Prostate gland (tissue), 2 donors: ENCODE measurements around the gene CDK14. TPM values are rescaled to one million over a fixed set of nuclear protein-coding genes. Genes with fewer than 3 reads are reported as not detected.

Experiments used
- DNase-seq: peaks from one replicate; pipeline ENCODE4 v3.0.0-alpha.2; 2019; ENCODE audit warnings: low spot score
- H3K27ac ChIP-seq, 2 donors: fragments of 200-600 bp; sonication (generic); 2 replicates each; pipeline ENCODE4 v1.5.1; 2017 to 2019
- H3K27me3 ChIP-seq: fragments of 200-600 bp; sonication (generic); replicated peaks from 2 replicates; pipeline ENCODE4 v1.5.1; 2019; ENCODE audit not compliant: insufficient read depth
- H3K36me3 ChIP-seq, 2 donors: fragments of 200-600 bp; sonication (generic); 1 replicate in 1 of 2; 2 replicates in 1 of 2; pipeline versions ENCODE4 v1.5.1 to v1.8.1; 2017 to 2019
- H3K4me1 ChIP-seq: fragments of 200-600 bp; sonication (generic); replicated peaks from 2 replicates; pipeline ENCODE4 v1.5.1; 2019
- H3K4me3 ChIP-seq, 2 donors: fragments of 200-600 bp; sonication (generic); 2 replicates each; pipeline ENCODE4 v1.5.1; 2017 to 2019
- H3K9me3 ChIP-seq: fragments of 200-600 bp; sonication (generic); 2 replicates; pipeline ENCODE4 v1.5.1; 2017
- CTCF ChIP-seq, 4 experiments: fragments of 200-600 bp in 2 of 4; fragments of 450-650 bp in 2 of 4; sonication (generic) in 2 of 4; IDR thresholded peaks; 1 replicate in 3 of 4; 2 replicates in 1 of 4; pipeline ENCODE4 v1.5.1; 2016 to 2019; ENCODE audit warnings: antibody characterized with exemption in 4 of 4, mild to moderate bottlenecking in 2 of 4, moderate library complexity in 2 of 4
- POLR2A ChIP-seq: fragments of 450-650 bp; IDR thresholded peaks from one replicate; pipeline ENCODE4 v1.6.1; 2016; ENCODE audit warnings: antibody characterized with exemption, mild to moderate bottlenecking
- POLR2AphosphoS5 ChIP-seq: sonication (generic); formaldehyde crosslinking; IDR thresholded peaks from one replicate; pipeline ENCODE4 v1.6.1; 2017; ENCODE audit warnings: antibody characterized with exemption
- WGBS: methylation state at CpG from one replicate; pipeline ENCODE4 v1.1.5; 2018; 5-methylcytosine and 5-hydroxymethylcytosine counted together
- intact Hi-C: fragments of 100-400 bp; cut with DNase I; formaldehyde crosslinking; loops from one replicate; pipeline ENCODE4 v1.14.2; 2022
- total RNA-seq, 2 donors: library from RNA; depleted of rRNA; stranded (reverse); fragments of >200 nt; gene quantifications; one replicate each; pipeline ENCODE4 v1.1.0, GENCODE V29; 2016

The CDK14 gene
- total RNA-seq, 2 donors from 2014 or later = 13.7 to 20.7 TPM

GRCh38 chr7:91182819-91183764 is 587.0 kb downstream of the CDK14 start:
- Histone ChIP-seq H3K27ac (no peak overlapping the region), H3K27me3 (no peaks in the 10 kb centered on the region), H3K36me3 (no peaks in the 10 kb centered on the region), H3K4me3 (no peak overlapping the region), H3K4me1 (no peaks in the 10 kb centered on the region), H3K9me3 (no peaks in the 10 kb centered on the region)
- DNase-seq = no peak
- WGBS = 45% methylated on average over 5 of the region's 5 CpGs
- intact Hi-C loops = no loop called here
- TF ChIP-seq CTCF (IDR thresholded peaks at IDR 0.05) = no peak
- no peak for TF ChIP-seq POLR2AphosphoS5
- no peak for TF ChIP-seq POLR2A

GRCh38 chr7:91185771-91186170 is 589.6 kb downstream of the CDK14 start:
- intact Hi-C loops = no loop called here
- H3K4me3 ChIP-seq = no peak overlapping the region
- no peaks in the 10 kb centered on the region for H3K9me3 ChIP-seq
- H3K27me3 ChIP-seq = no peaks in the 10 kb centered on the region
- no peak for TF ChIP-seq POLR2AphosphoS5
- no peak for TF ChIP-seq CTCF (IDR thresholded peaks at IDR 0.05)
- TF ChIP-seq POLR2A = no peak
- 98% methylated on average over 2 of the region's 2 CpGs for WGBS
- DNase-seq = no peak
- H3K36me3 ChIP-seq = no peaks in the 10 kb centered on the region
- H3K4me1 ChIP-seq = no peaks in the 10 kb centered on the region
- no peak overlapping the region for H3K27ac ChIP-seq

GRCh38 chr7:91187061-91187460 is 590.9 kb downstream of the CDK14 start:
- intact Hi-C loops = no loop called here
- no peak overlapping the region for H3K27ac ChIP-seq
- no peak for DNase-seq
- WGBS = 67% methylated on average over 2 of the region's 2 CpGs
- no peaks in the 10 kb centered on the region for H3K27me3 ChIP-seq
- H3K4me1 ChIP-seq = no peaks in the 10 kb centered on the region
- H3K36me3 ChIP-seq = no peaks in the 10 kb centered on the region
- no peaks in the 10 kb centered on the region for H3K9me3 ChIP-seq
- no peak overlapping the region for H3K4me3 ChIP-seq
- TF ChIP-seq POLR2AphosphoS5 = no peak
- no peak for TF ChIP-seq CTCF (IDR thresholded peaks at IDR 0.05)
- no peak for TF ChIP-seq POLR2A

- Histone ChIP-seq H3K36me3 (no peaks in the 10 kb centered on the region), H3K27me3 (no peaks in the 10 kb centered on the region), H3K9me3 (no peaks in the 10 kb centered on the region), H3K27ac (no peak overlapping the region), H3K4me3 (no peak overlapping the region), H3K4me1 (no peaks in the 10 kb centered on the region)
- TF ChIP-seq POLR2AphosphoS5 (no peak), CTCF (IDR thresholded peaks at IDR 0.05) (no peak), POLR2A (no peak)
- DNase-seq = no peak
- intact Hi-C loops = no loop called here
- 92% methylated on average over 3 of the region's 3 CpGs for WGBS
These were observed 595.6 kb downstream of the CDK14 start for GRCh38 chr7:91191771-91192170.

- H3K4me3 ChIP-seq = no peak overlapping the region
- TF ChIP-seq POLR2AphosphoS5 = no peak
- TF ChIP-seq CTCF (IDR thresholded peaks at IDR 0.05) = no peak
- no peak for TF ChIP-seq POLR2A
- DNase-seq = no peak
- H3K9me3 ChIP-seq = no peaks in the 10 kb centered on the region
- H3K4me1 ChIP-seq = no peaks in the 10 kb centered on the region
- intact Hi-C loops = no loop called here
- H3K27ac ChIP-seq = no peak overlapping the region
- H3K27me3 ChIP-seq = no peaks in the 10 kb centered on the region
- WGBS = 86% methylated on average over 1 of the region's 1 CpG
- no peaks in the 10 kb centered on the region for H3K36me3 ChIP-seq
These were observed 597.0 kb downstream of the CDK14 start for GRCh38 chr7:91193141-91193540.
